HK-2 (cell line): Measurements from ENCODE around the gene SIGLEC7.

ENCODE experiments used
- DNase-seq: peaks from one replicate; pipeline ENCODE4 v3.0.0-alpha.2; 2018; ENCODE audit not compliant: unreplicated experiment

Gene SIGLEC7

DNA sequence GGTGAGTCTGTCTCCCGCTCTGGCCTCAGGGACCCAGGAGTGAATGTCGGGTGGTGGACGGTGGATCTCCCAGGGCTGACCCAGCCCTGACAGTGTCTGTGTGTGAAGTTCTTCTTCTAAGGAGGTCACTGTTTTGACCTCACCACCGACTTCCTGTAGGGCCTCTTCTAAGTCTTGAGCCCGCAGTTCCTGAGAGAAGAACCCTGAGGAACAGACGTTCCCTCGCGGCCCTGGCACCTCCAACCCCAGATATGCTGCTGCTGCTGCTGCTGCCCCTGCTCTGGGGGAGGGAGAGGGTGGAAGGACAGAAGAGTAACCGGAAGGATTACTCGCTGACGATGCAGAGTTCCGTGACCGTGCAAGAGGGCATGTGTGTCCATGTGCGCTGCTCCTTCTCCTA is at the start of gene SIGLEC7:
Gene SIGLEC7 (plus strand): TSS at position 183 of the 400 bp plus-strand sequence. CDS start 69 bp downstream, at position 252.
- no peak for DNase-seq

DNA sequence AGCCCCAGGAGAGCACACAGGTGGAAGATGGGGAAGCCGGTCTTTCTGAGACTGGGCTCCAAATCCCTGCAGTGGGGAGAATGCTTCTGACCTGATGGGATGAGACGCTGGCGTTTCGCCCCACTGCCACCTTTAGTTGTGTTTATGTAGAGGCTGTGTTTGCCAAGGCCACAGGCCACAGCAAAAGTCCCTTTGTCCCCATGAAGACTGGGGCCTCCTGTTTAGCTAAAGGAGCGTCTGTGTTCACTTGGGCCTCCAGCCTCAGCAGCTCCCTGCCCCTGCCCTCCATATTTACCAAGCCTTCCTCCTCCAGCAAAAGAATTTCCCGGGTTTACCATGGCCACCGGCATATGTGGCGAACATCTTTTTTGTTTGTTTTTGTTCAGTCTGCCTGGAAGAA is 49.0 kb upstream of the SIGLEC7 start:
- DNase-seq: no peak

GRCh38 chr19:51093510-51094345 is 48.4 kb upstream of the SIGLEC7 start:
- DNase-seq: no peak

GRCh38 chr19:51094696-51095279 is 47.3 kb upstream of the SIGLEC7 start:
- peak; percentile 24 for DNase-seq

- no peak for DNase-seq
Measured at GRCh38 chr19:51096473-51097165, 45.5 kb upstream of the SIGLEC7 start.

- DNase-seq: peak; percentile 56
Measured at GRCh38 chr19:51097166-51097738, 44.8 kb upstream of the SIGLEC7 start.

- no peak for DNase-seq
Measured at GRCh38 chr19:51097796-51098195, 44.3 kb upstream of the SIGLEC7 start.

DNA sequence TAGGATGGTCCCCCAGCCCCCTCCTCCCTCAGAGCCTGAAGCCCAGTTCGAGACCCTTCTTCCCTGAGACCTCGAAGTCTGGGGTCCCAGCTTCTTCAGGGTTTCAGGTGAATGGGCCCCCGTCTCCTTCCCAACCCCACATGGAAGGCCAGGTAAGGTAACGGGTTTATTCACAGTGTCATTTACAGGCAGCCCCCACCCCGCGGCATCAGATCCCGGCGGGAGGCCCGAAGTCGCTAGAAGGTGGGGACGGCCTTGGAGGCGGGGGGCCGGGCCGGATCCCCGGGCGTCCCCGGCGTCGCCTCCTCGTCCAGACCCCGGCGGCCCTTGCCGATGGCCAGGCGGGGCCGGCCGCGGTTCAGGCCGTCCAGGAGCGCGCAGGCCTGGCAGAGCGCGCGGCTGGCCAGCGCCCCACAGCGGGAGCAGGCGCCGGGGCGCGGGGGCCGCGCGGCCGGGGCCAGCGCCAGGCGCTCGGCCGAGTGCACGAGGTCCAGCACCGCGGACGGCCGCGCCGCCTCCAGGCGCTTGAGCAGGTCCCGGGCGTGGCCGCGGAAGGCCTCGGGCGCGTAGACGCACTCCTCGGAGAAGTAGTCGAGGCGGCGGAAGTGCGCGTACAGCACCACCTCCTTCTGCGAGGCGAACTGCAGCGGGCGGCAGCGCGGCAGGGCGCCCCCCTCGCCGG is 43.6 kb upstream of the SIGLEC7 start:
- DNase-seq: no peak

DNA sequence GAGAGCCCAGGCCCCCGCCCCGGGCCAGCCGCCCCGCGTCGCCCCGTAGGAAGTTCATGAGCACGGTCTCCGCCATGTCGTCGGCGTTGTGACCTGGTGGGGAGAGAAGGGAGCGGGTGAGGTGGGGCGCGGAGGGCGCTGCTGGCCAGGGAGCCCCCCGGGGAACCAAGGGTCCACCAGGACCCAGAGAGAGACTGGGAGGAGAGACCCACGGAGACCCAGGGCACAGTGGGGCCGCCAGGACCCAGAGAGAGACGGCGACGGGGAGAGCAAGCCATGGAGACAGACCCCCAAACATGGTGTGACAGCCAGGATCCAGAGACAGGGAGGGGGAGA is 43.1 kb upstream of the SIGLEC7 start:
- DNase-seq: no peak

- no peak for DNase-seq
Measured at GRCh38 chr19:51100601-51101000, 41.5 kb upstream of the SIGLEC7 start.

GRCh38 chr19:51101171-51101865 is 40.8 kb upstream of the SIGLEC7 start:
- DNase-seq: no peak

DNA sequence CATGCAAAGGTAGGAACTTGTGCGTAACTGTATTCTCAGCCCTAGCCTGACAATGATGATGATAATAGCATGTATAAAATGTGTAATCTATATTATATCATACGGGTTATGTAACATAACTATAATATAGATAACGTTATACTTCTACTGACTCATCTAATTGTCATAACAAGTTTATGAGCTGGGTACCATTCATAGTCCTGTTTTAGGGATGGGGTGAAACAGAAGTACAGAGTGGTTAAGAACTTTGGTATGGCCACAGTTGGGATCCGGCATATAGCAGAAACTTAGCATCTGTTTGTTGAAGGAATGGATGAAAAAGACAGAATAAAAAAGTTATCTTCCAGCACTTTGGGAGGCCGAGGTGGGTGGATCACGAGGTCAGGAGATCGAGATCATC is 39.1 kb upstream of the SIGLEC7 start:
- no peak for DNase-seq

- no peak for DNase-seq
Measured at GRCh38 chr19:51103926-51104341, 38.2 kb upstream of the SIGLEC7 start.

DNA sequence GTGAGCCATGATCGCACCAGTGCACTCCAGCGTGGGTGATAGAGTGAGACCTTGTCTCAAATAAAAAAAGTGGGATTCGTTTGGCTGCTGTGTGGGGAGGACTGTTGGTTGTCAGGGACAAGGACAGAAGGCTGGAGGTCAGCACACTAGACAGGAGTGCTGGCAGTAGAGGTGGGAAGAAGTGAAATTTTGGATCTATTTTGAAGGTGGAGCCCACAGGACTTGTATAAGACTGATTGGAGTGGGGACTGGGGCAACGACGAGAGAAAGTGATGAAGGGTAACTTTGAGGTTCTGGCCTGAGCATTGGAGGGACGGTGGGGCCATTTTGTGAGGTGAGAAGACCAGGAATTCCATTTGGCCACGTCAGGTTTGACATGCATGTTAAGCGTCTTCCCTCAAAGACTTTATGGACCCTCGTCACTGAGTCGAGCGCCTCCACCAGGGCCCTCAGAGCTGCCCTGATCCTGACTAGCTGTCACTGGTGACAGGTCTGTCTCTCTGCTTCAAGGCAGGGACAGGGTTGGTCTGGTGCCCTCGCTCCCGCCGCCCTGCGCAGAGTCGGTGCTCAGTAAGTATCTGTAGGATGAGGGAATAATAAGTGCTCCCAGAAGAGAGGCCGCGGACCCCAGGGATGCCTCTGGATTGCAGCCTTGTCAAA is 34.6 kb upstream of the SIGLEC7 start:
- no peak for DNase-seq

- peak; percentile 99 for DNase-seq
Measured at GRCh38 chr19:51108066-51108804, 33.9 kb upstream of the SIGLEC7 start, which contains the start of gene CTU1. Gene CTU1, minus strand, starts transcription at chr19:51108409. Its CDS starts 3,840 bp downstream, at chr19:51104569.

DNA sequence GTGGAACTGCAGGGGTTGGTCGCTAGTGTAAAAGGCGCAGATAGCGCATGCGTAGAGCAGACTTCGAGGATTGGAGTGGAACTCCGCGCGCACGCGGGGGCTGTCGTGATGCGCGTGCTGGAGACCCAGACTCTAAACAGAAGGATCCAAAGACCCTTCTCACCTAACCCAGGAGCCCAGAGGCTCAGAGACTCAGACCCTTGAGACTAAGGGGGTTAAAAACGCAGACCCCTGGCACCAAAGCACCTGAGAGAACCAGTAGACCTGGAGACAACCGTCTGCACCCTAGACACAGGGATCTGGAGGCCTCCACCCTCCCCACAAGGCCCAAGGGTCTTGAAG is 33.3 kb upstream of the SIGLEC7 start:
- no peak for DNase-seq

DNA sequence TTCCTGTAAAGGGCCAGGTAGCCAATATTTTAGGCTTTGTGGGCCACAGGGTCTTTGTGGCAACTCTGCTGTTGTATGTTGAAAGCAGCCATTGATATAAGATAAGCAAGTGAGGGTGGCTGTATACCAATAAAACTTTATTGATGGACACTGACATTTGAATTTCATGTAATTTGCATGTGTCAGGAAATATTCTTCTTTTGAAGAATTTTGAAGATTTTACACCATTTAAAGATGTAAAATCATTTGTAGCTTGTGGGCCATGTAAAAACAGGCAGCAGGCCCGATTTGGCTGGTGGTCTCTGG is 31.5 kb upstream of the SIGLEC7 start:
- no peak for DNase-seq

DNA sequence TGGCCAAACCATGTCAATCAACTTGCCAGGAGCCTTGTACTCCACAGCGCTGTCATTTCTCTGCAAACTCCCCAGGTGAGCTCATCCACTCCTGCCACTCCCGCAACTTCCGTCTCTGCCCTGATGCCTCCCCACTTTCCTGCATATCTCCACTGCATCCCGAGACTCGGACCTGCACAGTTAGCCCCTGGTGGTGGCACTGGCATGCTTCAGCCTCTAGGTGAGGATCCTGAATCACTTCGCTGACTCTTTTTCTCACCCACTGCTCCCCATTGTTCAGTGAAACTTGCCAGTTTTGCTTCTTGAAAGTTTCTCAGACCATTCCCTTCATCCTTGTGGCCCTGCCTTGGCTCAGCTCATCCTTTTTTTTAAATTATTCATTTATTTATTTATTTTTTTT is 30.5 kb upstream of the SIGLEC7 start:
- no peak for DNase-seq

GRCh38 chr19:51114087-51114729 is 27.9 kb upstream of the SIGLEC7 start:
- DNase-seq: no peak
